Heart left ventricle (tissue), 13 donors: ENCODE results near the gene GALNT2.

ENCODE experiments used
- POLR2A ChIP-seq, 2 donors: fragments of 450-650 bp; IDR thresholded peaks; one replicate each; pipeline ENCODE4 v1.6.1; 2017; ENCODE audit warnings: antibody characterized with exemption in 2 of 2, mild to moderate bottlenecking in 2 of 2, moderate library complexity in 2 of 2
- TF ChIP-seq, protein P1 (sequence below), 12 donors: fragments of 200-600 bp; sonication (generic) in 4 of 12; IDR thresholded peaks; one replicate each; pipeline versions ENCODE4 v1.5.0 to v1.8.0; 2018 to 2022; ENCODE audit warnings: antibody characterized with exemption in 12 of 12, mild to moderate bottlenecking in 5 of 12
- donor health status: ischemic (EF 13 %, LVEDD 7.1; RV severe dilation, severe dysfunction).
- donor health status: DM: no; HTN: yes; CAD: no.
- donor health status: DM: no; HTN: no; CAD: no.
- donor health status: ischemic (EF 25% LVEDD 6.9; RV normal size, moderate dysfunction).
- donor health status: ischemic (EF 25% LVEDD 5.7; RV mildly dilated, moderate dysfunction).
- donor health status: ischemic (EF 35%, LVEDD 5.7; RV mildly dilated, moderate dysfunction).
- donor health status: nonischemic (EF 11% LVEDD 7.7; RV severe dilation, severe dysfunction).
- donor health status: DM: yes; HTN: yes; CAD: no.
- donor health status: PGD.
- donor health status: ischemic (EF 29% LVEDD 5.4; RV normal size, mild dysfunction).
- donor health status: nonischemic (EF 23%, LVEDD 6.1; RV moderate dilation, normal function).

DNA sequence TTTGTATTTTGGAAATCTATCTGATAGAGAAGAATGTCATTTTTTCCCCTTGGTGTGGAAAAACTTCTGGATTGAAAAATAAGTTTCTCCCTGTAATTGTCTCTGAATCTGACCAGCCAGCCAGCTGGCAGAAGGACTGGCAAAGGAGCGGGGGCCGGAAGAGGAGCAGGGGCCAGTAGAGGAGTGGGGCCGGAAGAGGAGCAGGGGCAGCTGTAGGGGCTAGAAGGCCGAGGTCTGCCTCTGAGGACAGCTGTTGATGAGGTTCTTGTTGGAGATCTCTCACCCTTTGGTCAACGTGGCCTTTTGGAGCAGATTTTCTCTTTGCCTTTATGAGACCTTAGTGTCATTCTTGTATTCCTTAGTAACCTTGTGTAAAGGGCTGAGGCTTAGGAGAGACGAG, 121.8 kb downstream of the GALNT2 start:
- TF ChIP-seq, protein P1, sequence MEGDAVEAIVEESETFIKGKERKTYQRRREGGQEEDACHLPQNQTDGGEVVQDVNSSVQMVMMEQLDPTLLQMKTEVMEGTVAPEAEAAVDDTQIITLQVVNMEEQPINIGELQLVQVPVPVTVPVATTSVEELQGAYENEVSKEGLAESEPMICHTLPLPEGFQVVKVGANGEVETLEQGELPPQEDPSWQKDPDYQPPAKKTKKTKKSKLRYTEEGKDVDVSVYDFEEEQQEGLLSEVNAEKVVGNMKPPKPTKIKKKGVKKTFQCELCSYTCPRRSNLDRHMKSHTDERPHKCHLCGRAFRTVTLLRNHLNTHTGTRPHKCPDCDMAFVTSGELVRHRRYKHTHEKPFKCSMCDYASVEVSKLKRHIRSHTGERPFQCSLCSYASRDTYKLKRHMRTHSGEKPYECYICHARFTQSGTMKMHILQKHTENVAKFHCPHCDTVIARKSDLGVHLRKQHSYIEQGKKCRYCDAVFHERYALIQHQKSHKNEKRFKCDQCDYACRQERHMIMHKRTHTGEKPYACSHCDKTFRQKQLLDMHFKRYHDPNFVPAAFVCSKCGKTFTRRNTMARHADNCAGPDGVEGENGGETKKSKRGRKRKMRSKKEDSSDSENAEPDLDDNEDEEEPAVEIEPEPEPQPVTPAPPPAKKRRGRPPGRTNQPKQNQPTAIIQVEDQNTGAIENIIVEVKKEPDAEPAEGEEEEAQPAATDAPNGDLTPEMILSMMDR (IDR thresholded peaks at IDR 0.05): no peak
- TF ChIP-seq POLR2A (IDR thresholded peaks at IDR 0.05): no peak
